Measurements from ENCODE around the gene POLR3C.

DNA sequence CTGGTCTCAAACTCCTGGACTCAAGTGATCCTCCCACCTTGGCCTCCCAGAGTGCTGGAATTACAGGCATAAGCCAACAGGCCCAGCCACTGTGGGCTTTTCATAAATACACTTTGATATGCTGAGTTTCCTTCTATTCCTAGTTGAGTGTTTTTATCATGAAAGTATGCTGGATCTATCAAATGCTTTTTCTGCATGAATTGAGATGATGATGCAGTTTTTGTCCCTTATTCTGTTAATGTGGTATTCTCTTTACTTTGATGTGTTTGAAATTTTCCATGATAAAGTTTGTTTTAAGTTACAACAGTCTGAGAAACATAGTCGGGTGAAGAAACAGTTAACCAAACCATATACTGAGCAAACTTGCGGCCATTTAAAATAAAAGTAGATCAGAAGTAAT, 24.2 kb upstream of the POLR3C start:
- TF ChIP-seq, protein P1, sequence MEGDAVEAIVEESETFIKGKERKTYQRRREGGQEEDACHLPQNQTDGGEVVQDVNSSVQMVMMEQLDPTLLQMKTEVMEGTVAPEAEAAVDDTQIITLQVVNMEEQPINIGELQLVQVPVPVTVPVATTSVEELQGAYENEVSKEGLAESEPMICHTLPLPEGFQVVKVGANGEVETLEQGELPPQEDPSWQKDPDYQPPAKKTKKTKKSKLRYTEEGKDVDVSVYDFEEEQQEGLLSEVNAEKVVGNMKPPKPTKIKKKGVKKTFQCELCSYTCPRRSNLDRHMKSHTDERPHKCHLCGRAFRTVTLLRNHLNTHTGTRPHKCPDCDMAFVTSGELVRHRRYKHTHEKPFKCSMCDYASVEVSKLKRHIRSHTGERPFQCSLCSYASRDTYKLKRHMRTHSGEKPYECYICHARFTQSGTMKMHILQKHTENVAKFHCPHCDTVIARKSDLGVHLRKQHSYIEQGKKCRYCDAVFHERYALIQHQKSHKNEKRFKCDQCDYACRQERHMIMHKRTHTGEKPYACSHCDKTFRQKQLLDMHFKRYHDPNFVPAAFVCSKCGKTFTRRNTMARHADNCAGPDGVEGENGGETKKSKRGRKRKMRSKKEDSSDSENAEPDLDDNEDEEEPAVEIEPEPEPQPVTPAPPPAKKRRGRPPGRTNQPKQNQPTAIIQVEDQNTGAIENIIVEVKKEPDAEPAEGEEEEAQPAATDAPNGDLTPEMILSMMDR (IDR thresholded peaks at IDR 0.05; ENCODE audit: low read depth, low read length): no peak
- TF ChIP-seq, protein P2, sequence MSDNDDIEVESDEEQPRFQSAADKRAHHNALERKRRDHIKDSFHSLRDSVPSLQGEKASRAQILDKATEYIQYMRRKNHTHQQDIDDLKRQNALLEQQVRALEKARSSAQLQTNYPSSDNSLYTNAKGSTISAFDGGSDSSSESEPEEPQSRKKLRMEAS (IDR thresholded peaks at IDR 0.05; ENCODE audit: low read depth, low read length): no peak

All from NB4 (cell line).